Astrocyte of the hippocampus (primary cell): ENCODE results near the gene TFDP1.

Experiments
- DNase-seq: peaks from one replicate; pipeline ENCODE4 v3.0.0; 2011; ENCODE audit warnings: low read depth, low spot score

Gene TFDP1

DNA sequence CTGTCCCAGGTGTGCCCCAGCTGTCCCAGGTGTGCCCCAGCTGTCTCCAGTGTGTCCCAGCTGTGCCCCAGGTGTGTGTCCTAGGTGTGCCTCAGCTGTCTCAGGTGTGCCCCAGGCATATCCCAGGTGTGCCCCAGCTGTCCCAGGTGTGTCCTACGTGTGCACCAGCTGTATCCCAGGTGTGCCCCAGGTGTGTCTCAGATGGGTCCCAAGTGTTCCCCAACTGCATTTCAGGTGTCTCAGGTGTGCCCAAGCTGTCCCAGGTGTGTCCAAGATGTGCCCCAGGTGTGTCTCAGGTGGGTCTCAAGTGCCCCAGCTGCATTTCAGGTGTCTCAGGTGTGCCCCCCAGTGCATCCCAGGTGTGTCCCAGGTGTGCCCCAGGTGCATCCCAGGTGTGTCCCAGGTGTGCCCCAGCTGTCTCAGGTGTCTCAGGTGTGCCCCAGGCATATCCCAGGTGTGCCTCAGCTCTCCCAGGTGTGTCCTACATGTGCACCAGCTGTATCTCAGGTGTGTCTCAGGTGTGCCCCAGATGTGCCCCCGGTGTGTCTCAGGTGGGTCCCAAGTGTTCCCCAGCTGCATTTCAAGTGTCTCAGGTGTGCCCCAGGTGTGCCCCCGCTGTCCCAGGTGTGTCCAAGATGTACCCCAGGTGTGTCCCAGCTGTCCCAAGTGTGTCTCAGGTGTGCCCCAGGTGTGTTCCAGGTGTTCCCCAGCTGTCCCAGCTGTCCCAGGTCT, 81.2 kb downstream of the TFDP1 start:
- no peak for DNase-seq

DNA sequence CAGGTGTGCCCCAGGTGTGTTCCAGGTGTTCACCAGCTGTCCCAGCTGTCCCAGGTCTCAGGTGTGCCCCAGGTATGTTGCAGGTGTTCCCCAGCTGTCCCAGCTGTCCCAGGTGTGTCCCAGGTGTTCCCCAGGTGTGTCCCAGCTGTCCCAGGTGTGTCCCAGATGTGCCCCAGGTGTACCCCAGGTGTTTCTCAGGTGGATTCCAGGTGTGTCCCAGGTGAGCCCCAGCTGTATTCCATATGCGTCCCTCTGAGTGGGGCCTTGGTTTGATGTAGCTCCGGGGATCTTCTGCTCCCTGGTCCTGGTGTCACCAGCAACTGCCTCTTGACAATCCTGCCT, 81.7 kb downstream of the TFDP1 start:
- no peak for DNase-seq

DNA sequence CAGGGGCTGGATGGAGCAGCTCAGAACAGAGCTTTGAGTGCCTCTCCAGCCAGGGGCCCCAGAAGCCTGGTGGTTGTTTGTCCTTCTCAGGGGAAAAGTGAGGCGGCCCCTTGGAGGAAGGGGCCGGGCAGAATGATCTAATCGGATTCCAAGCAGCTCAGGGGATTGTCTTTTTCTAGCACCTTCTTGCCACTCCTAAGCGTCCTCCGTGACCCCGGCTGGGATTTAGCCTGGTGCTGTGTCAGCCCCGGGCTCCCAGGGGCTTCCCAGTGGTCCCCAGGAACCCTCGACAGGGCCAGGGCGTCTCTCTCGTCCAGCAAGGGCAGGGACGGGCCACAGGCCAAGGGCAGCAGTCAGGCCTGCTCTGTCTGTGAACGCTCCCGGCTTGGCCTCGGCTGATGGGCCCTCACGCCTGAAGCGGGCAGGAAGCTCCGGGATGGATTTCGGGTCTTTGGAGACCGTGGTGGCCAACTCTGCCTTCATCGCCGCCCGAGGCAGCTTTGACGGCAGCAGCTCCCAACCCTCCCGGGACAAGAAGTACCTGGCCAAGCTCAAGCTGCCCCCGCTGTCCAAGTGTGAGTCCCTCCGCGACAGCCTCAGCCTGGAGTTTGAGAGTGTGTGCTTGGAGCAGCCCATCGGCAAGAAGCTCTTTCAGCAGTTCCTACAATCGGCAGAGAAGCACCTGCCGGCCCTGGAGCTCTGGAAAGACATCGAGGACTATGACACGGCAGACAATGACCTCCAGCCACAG, 82.6 kb downstream of the TFDP1 start, which contains the start of gene GRK1:
Gene GRK1 (plus strand): TSS at position 269 of the 751 bp plus-strand sequence. CDS start 168 bp downstream, at position 437.
- no peak for DNase-seq

DNA sequence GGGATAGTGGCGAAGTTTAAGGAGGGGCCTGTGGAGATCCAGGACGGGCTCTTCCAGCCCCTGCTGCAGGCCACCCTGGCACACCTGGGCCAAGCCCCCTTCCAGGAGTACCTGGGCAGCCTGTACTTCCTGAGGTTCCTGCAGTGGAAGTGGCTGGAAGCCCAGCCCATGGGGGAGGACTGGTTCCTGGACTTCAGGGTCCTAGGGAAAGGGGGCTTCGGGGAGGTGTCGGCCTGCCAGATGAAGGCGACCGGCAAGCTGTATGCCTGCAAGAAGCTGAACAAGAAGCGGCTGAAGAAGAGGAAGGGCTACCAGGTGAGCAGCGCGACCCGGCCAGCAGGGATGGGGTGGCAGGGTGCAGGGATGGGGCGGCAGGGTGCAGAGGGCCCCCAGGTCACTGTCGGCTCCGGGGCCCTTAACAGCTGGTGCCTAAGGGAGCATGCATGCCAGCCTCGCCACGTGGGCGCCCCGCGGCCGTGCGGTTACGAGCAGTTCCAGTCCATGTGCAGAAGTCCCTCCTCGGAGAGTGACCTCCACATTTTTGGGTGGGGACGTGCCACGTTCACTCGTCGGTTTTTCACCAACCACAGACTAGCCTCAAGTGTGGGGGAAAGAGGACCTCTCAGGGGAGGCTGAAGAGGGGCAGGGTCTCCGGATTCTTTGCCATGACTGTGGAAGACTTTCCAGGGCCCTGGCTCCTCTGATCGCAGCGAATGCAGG, 83.4 kb downstream of the TFDP1 start:
- no peak for DNase-seq

DNA sequence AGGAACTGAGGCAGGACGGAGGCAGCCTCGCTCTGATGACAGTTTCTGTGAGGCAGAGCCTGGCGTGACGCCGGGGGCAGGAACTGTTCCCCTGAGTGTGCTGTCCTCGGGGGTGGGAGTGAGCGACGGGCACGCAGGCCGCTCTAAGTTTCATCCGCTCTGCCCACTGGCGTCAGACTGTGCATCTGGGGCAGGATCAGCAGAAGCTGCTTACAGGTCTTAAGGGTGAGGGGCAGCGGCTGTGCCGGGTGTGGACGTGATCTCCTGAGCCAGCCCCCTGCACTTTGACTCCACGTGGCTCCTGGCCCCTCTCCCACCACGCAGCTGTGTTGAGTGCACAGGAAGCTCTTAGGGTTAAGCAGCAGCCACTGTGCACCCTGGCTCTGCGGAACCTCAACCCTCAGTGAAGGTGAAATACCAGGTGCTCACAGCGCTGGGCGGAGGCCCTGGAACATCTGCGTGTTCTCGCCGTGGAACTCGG, 84.0 kb downstream of the TFDP1 start:
- no peak for DNase-seq

DNA sequence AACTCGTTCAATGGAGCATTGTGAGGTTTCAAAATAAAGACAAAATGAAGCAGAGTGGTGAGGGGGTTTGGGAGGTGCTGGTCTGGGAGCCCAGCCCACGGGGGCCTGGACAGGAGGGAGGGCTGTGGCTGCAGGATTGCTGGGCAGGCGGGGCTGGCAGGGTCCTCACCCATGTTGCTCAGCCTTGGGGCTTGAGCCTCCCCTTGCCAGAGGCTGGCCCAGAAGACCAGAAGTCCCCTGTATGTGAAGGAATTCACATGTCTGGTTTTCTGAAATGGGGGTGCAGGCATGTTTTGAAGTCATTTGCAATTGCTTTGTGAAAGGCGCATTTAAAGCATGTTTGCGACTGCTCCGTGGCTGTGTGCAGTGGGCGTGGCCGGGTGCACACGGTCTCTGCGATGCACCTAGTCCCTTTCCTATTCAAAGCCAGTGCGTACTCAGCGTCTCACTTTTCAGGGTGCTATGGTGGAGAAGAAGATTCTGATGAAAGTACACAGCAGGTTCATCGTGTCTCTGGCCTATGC, 84.7 kb downstream of the TFDP1 start:
- DNase-seq = no peak

DNA sequence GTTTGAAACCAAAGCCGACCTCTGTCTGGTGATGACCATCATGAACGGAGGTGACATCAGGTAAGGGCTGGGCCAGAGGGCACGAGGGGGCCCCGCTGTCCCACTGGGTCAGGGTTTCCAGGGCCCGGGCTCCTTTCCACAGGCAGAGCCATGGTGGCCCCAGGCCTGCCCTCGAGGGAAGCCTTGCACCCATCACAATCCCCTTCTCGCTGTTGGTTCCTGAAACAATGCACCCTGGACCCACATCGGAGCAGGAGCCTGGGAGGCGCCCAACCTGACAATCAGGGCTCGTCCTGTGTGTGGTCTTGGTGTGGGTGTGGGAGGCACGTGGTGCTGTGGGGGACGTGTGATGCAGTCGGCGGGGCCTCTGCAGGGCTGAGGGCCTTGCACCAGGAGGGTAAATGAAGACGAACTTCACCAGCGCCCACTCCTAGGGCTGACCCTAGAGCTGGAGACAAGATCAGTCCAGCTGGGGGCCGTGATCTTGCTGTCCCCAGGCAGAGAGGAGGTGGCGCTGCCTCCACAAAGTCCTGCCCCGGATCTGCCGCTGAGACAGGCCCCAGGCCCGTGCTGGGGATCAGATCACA, 85.3 kb downstream of the TFDP1 start:
- DNase-seq = no peak

DNA sequence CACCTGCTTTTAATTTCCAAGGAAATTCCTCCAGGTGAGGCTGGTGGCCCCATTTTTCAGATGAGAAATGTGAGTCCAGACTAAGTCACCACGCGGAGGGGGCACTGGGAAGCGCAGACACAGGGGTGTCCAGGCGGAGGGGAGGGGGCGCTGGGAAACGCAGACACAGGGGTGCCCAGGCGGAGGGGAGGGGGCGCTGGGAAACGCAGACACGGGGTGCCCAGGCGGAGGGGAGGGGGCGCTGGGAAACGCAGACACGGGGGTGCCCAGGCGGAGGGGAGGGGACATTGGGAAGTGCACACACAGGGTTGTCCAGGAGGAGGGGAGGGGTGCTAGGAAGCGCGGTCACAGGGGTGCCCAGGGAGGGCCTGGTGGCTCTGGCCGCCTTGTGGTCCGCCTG, 86.0 kb downstream of the TFDP1 start:
- DNase-seq = no peak

DNA sequence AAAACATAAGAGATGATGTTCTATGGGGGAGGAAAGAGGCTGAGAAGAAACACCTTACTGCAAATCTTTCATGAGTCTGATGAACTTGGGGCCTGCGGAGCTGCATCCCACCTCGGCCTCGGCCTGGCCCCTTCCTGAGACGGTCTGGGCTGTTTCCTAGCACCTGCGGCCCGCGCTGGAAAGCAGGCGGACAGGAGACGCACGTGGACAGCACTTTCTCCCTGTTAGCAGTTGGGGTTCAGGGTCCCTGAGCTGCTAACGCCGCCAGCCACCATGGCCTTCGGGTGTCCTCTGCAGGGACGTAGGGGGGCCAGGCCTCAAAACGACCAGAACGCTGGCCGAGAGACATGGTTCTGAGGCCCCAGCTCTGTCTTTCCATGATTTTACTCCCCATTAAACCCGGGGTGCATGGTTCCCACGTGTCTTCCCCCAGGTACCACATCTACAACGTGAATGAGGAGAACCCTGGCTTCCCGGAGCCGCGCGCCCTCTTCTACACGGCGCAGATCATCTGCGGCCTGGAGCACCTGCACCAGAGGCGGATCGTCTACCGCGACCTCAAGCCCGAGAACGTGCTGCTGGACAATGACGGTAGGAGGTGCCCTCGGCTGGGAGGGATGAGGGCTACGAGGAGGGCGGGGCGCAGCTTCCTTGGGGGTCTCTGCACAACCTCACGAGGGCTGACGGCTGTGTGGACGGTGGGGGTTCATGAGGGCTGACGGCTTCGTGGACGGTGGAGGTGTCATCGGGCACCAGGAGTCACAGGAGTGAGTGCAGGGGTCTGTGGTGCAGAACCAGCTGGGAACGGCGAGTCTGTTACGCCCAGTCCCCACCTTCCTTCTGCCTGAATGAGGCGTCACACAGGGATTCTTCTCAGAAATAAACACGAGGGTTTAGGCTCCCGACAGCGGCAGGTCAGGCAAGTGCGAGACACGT, 86.8 kb downstream of the TFDP1 start:
- no peak for DNase-seq

DNA sequence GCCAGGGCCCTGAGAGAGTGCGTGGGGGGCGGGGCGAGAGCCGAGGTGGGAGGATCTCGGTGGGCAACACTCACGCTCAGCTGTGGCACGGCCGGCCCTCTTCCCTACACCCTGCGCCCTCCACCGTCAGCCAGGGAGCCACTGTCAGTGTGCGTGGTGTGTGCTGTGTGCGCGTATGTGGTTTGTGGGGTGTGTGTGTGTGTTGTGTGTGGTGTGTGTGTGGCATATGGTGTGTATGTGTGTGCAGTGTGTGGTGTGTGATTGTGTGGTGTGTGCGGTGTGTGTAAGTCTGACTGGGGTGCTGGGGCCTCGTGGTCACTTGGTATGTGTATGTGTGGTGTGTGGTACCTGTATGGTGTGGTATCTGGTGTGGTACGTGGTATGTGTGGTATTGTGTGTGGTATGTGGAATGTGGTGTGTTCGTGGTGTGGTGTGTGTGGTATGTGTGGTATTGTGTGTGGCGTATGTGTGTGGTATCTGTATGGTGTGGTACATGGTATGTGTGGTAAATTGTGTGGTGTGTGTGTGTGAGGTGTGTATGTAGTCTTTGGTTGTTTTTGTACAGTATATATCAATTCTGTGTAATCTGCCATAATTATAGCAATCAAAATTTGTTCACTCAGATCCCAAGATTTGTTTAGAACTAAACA, 87.6 kb downstream of the TFDP1 start:
- no peak for DNase-seq
